K562 (cell line): ENCODE data around the gene TXLNA. TPM values are rescaled to one million over a fixed set of nuclear protein-coding genes. Genes with fewer than 3 reads are reported as not detected.

ENCODE experiments used
- ATAC-seq: fragments of 200-7000 bp; cut with Tn5 transposase; 3 replicates; pipeline ENCODE4 v1.9.1; 2020; ENCODE audit warnings: moderate library complexity
- BruUV-seq: library from RNA; stranded (reverse); fragments of 400-500 nt; replicated peaks from 2 replicates; lab custom pipeline; 2021; lab: Mats Ljungman, UMichigan
- CTCF ChIA-PET: fragments of 300-600 bp; formaldehyde crosslinking; extraction: SDS; loops from one replicate; lab custom pipeline; 2021; ENCODE audit warnings: low intra/inter-chr PET ratio; lab: Yijun Ruan, JAX
- POLR2A ChIA-PET: fragments of 300-600, 350-650 bp; sonication (Branson Sonifier 250); formaldehyde crosslinking; extraction: SDS; loops from one replicate; lab custom pipeline; 2021; ENCODE audit warnings: antibody characterized with exemption, inconsistent platforms; lab: Yijun Ruan, JAX
- DNase-seq, 4 experiments: peaks; one replicate each; pipeline versions ENCODE4 v3.0.0 to v3.0.0-alpha.2; 2011 to 2018; ENCODE audit warnings: low spot score in 3 of 4, mixed read lengths in 3 of 4; ENCODE audit errors: extremely low read depth in 1 of 4
- FAIRE-seq: peaks from 2 replicates; lab custom pipeline; 2011; peaks lifted over from hg19 to GRCh38; lab: Jason Lieb, UNC
- H2AFZ ChIP-seq: 2 replicates; pipeline ENCODE4 v1.6.0; 2011; ENCODE audit warnings: low read depth, low read length, control low read depth, inconsistent platforms
- H3K27ac ChIP-seq: fragments of 200-600 bp; 3 replicates; pipeline ENCODE4 v1.8.0; 2011; ENCODE audit warnings: low read depth, mild to moderate bottlenecking, control low read depth, inconsistent platforms, low read length, moderate library complexity, mixed read lengths; ENCODE audit errors: extremely low read depth
- H3K27me3 ChIP-seq, 2 experiments: fragments of 300-600 bp in 1 of 2; 2 replicates in 1 of 2; 3 replicates in 1 of 2; pipeline versions ENCODE4 v1.6.0 to v1.8.0; 2011; ENCODE audit warnings: inconsistent platforms in 2 of 2, low read length in 2 of 2, mild to moderate bottlenecking in 1 of 2, mixed read lengths in 1 of 2, moderate library complexity in 1 of 2; ENCODE audit not compliant: control insufficient read depth in 2 of 2, insufficient read depth in 2 of 2
- H3K36me3 ChIP-seq: fragments of 300-600 bp; 3 replicates; pipeline ENCODE4 v1.8.0; 2011; ENCODE audit warnings: mild to moderate bottlenecking, low read length, inconsistent platforms; ENCODE audit not compliant: control insufficient read depth, insufficient read depth
- H3K4me1 ChIP-seq, 2 experiments: fragments of 200-600 bp in 1 of 2; replicated peaks in 1 of 2; 2 replicates in 1 of 2; 3 replicates in 1 of 2; pipeline versions ENCODE4 v1.5.1 to v1.8.0; 2011; ENCODE audit warnings: inconsistent platforms in 2 of 2, low read length in 2 of 2, mild to moderate bottlenecking in 1 of 2, mixed read lengths in 1 of 2, moderate library complexity in 1 of 2; ENCODE audit not compliant: control insufficient read depth in 2 of 2, insufficient read depth in 2 of 2
- H3K4me2 ChIP-seq: 2 replicates; pipeline ENCODE4 v1.6.1; 2011; ENCODE audit warnings: low read length, control low read depth, inconsistent platforms, mixed read lengths; ENCODE audit not compliant: insufficient read depth
- H3K4me3 ChIP-seq: fragments of 200-600 bp; sonication (generic), shearing (Covaris generic); 2 replicates; pipeline ENCODE4 v1.5.1; 2016; ENCODE audit warnings: control low read depth, inconsistent platforms
- H3K79me2 ChIP-seq: fragments of 200-600 bp; 3 replicates; pipeline ENCODE4 v1.8.0; 2011; ENCODE audit warnings: low read length, inconsistent platforms; ENCODE audit not compliant: control insufficient read depth, insufficient read depth
- H3K9ac ChIP-seq, 2 experiments: 2 replicates each; pipeline versions ENCODE4 v1.6.0 to v1.6.1; 2011; ENCODE audit warnings: low read depth in 2 of 2, low read length in 2 of 2, control low read depth in 1 of 2, inconsistent platforms in 1 of 2, mild to moderate bottlenecking in 1 of 2, mixed read lengths in 1 of 2; ENCODE audit not compliant: insufficient read depth in 1 of 2
- H3K9me1 ChIP-seq: one replicate; pipeline ENCODE4 v1.6.0; 2011; ENCODE audit warnings: inconsistent platforms, mild to moderate bottlenecking, low read length, moderate library complexity; ENCODE audit not compliant: control insufficient read depth, insufficient read depth
- H3K9me3 ChIP-seq: replicated peaks from 2 replicates; pipeline ENCODE4 v1.5.1; 2011; ENCODE audit warnings: low read depth, low read length, inconsistent platforms; ENCODE audit not compliant: control insufficient read depth, insufficient read depth
- H4K20me1 ChIP-seq: replicated peaks from 2 replicates; pipeline ENCODE4 v1.6.1; 2011; ENCODE audit warnings: low read length, inconsistent platforms, mixed read lengths; ENCODE audit not compliant: control insufficient read depth, insufficient read depth
- HCFC1 ChIP-seq: IDR thresholded peaks from 2 replicates; pipeline ENCODE4 v1.6.1; 2012; ENCODE audit warnings: low read depth, low read length, improper control_type of control experiment
- NCOA1 ChIP-seq: fragments of 450-650 bp; IDR thresholded peaks from 2 replicates; pipeline ENCODE4 v1.6.1; 2016; ENCODE audit warnings: low read depth
- NEUROD1 ChIP-seq: fragments of 150-350 bp; IDR thresholded peaks from 2 replicates; pipeline ENCODE4 v1.6.1; 2014; ENCODE audit warnings: borderline replicate concordance, low read length, low read depth; ENCODE audit not compliant: partially characterized antibody
- POLR2G ChIP-seq: fragments of 200-400 bp; formaldehyde crosslinking; IDR thresholded peaks from 2 replicates; pipeline ENCODE4 v1.6.1; 2017; ENCODE audit warnings: low read depth, mild to moderate bottlenecking, antibody characterized with exemption, low read length, moderate library complexity
- ZFP91 ChIP-seq: sonication (generic); formaldehyde crosslinking; IDR thresholded peaks from 2 replicates; pipeline ENCODE4 v1.8.0; 2022; ENCODE audit warnings: mild to moderate bottlenecking, missing genetic modification reagents
- WGBS: fragments of 100-300 bp; shearing (Covaris generic); methylation state at CpG from one replicate; pipeline ENCODE4 v1.1.6; 2016; ENCODE audit warnings: low coverage, mixed read lengths; ENCODE audit not compliant: insufficient coverage; ENCODE audit errors: missing lambda C conversion rate; 5-methylcytosine and 5-hydroxymethylcytosine counted together
- in situ Hi-C: fragments of 300-500 bp; cut with MboI; formaldehyde crosslinking; loops from 4 replicates; pipeline ENCODE4 v1.15.0; 2018; ENCODE audit warnings: inconsistent platforms, mixed read lengths
- intact Hi-C: fragments of 100-400 bp; cut with micrococcal nuclease; formaldehyde crosslinking; loops from 2 replicates; pipeline ENCODE4 v1.14.2; 2022
- polyA plus RNA-seq, 8 experiments: library from polyadenylated mRNA; depleted of rRNA in 4 of 8; stranded (reverse) in 5 of 8; unstranded in 3 of 8; fragments of >200 nt; fragmentation: Nextera tagmentation in 2 of 8; fragmentation: Illumina TruSeq in 1 of 8; extraction: Ambion mirVana in 2 of 8; extraction: Trizol in 1 of 8; gene quantifications; 2 replicates each; pipeline versions ENCODE4 v1.2.1 to v1.2.3, GENCODE V29; 2011 to 2014; ENCODE audit warnings: inconsistent platforms in 1 of 8, missing spikeins in 1 of 8
- total RNA-seq, 7 experiments: library from RNA; depleted of rRNA in 6 of 7; stranded (reverse); fragments of >200 nt in 6 of 7; fragmentation: Illumina TruSeq in 2 of 7; extraction: Trizol in 2 of 7; gene quantifications; 2 replicates each; pipeline versions ENCODE4 v1.2.1 to v1.2.3, GENCODE V29; 2011 to 2021; ENCODE audit warnings: low replicate concordance in 1 of 7
- TF ChIP-seq, protein P1 (sequence below), 2 experiments: fragments of 450-650 bp in 1 of 2; sonication (generic) in 1 of 2; formaldehyde crosslinking in 1 of 2; IDR thresholded peaks in 1 of 2; conservative IDR thresholded peaks in 1 of 2; 2 replicates each; pipeline versions ENCODE4 v1.6.1 to v1.8.1; 2016 to 2023; ENCODE audit warnings: mild to moderate bottlenecking in 2 of 2, moderate library complexity in 2 of 2, inconsistent platforms in 1 of 2, missing genetic modification reagents in 1 of 2
- TF ChIP-seq, protein P2 (sequence below), 3 experiments: fragments of 200-800 bp in 1 of 3; sonication (Bioruptor generic) in 1 of 3; sonication (generic) in 1 of 3; formaldehyde crosslinking in 1 of 3; IDR thresholded peaks; 2 replicates each; pipeline versions ENCODE4 v1.6.1 to v1.8.0; 2016 to 2022; ENCODE audit warnings: mild to moderate bottlenecking in 2 of 3, missing compliant biosample characterization in 2 of 3, missing genetic modification characterization in 2 of 3, missing genetic modification reagents in 1 of 3

Gene TXLNA
- total and polyA plus RNA-seq, 9 of the 15 experiments (the other 6 are each of a cell fraction or from before 2014, with no cell fraction given), result 9.2 to 54.5 (median 39.3) TPM

GRCh38 chr1:32199717-32200072 lies 20.2 kb downstream of the TXLNA start:
- Histone ChIP-seq H3K4me3 (no peak overlapping the region), H2AFZ (no peak overlapping the region; the same call in 1 of the 2 replicates), H3K27me3 (no peaks in the 10 kb centered on the region), H3K79me2 (peaks cover 13% of the 10 kb centered on the region; the same call in 2 of the 3 replicates), H3K9me3 (no peaks in the 10 kb centered on the region), H3K9ac (peak overlapping the region in 1 of 2 experiments; percentile 53; a peak in 3 of 4 replicates), H3K4me1 (peaks cover 16 to 44% of the 10 kb centered on the region in 2 experiments), H4K20me1 (no peaks in the 10 kb centered on the region; the same call in none of the 2 replicates), H3K27ac (peak overlapping the region; percentile 75), H3K9me1 (peaks cover 3% of the 10 kb centered on the region), H3K36me3 (peaks cover 39% of the 10 kb centered on the region), H3K4me2 (peak overlapping the region; percentile 90)
- CTCF ChIA-PET, result no interaction called here
- peak in 1 of 4 experiments; percentile 10 for DNase-seq
- intact Hi-C loops (no loop called here), in situ Hi-C loops (no loop called here)
- no peak for TF ChIP-seq NEUROD1
- no peak for TF ChIP-seq NCOA1
- peak; percentile 74 for TF ChIP-seq POLR2G
- TF ChIP-seq ZFP91 (CRISPR knock-in tag), result no peak
- TF ChIP-seq, protein P1, sequence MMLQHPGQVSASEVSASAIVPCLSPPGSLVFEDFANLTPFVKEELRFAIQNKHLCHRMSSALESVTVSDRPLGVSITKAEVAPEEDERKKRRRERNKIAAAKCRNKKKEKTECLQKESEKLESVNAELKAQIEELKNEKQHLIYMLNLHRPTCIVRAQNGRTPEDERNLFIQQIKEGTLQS (IDR thresholded peaks at IDR 0.05), result no peak
- TF ChIP-seq, protein P1 (CRISPR knock-in tag; conservative IDR thresholded peaks at IDR 0.05), result no peak
- TF ChIP-seq, protein P2, sequence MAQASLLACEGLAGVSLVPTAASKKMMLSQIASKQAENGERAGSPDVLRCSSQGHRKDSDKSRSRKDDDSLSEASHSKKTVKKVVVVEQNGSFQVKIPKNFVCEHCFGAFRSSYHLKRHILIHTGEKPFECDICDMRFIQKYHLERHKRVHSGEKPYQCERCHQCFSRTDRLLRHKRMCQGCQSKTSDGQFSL (CRISPR knock-in tag; IDR thresholded peaks at IDR 0.05), result peak; percentile 15; the same call in 1 of the 2 replicates
- TF ChIP-seq, protein P2 (tag; IDR thresholded peaks at IDR 0.05), result no peak
- TF ChIP-seq HCFC1, result no peak
- FAIRE-seq, result no peak
- BruUV-seq, result no TSS peak
- ATAC-seq, result no peak
- WGBS, result 69% methylated on average over 6 of the region's 6 CpGs
- POLR2A ChIA-PET, result interaction anchor here (0.7 to 10.8 kb wide), 14 partner anchors 7 to 137 kb away, joined by 3 to 201 read pairs (median 4); partner anchors contain the start of genes DCDC2B, IQCC, MARCKSL1 and TMEM39B
